Progenitor cell of endocrine pancreas (in vitro differentiated cells): ENCODE results near the gene PLCG1. TPM values are rescaled to one million over a fixed set of nuclear protein-coding genes. Genes with fewer than 3 reads are reported as not detected.

Experiments
- DNase-seq: peaks from one replicate; pipeline ENCODE4 v3.0.0; 2021; ENCODE audit warnings: low spot score; ENCODE audit not compliant: unreplicated experiment
- H3K27ac Mint-ChIP-seq: 2 replicates; pipeline ENCODE4 v1.8.0; 2021; ENCODE audit warnings: mild to moderate bottlenecking, moderate library complexity, mixed read lengths
- H3K27me3 Mint-ChIP-seq: 2 replicates; pipeline ENCODE4 v1.8.0; 2021; ENCODE audit warnings: mixed read lengths
- H3K36me3 Mint-ChIP-seq: 2 replicates; pipeline ENCODE4 v1.8.0; 2022; ENCODE audit warnings: mixed read lengths; ENCODE audit not compliant: insufficient read depth
- H3K4me1 Mint-ChIP-seq: 2 replicates; pipeline ENCODE4 v1.8.0; 2021; ENCODE audit warnings: low read depth, mixed read lengths
- H3K4me3 Mint-ChIP-seq: 2 replicates; pipeline ENCODE4 v1.8.0; 2021; ENCODE audit warnings: low read depth, mild to moderate bottlenecking, moderate library complexity, mixed read lengths
- H3K9me3 Mint-ChIP-seq: 2 replicates; pipeline ENCODE4 v1.8.0; 2021; ENCODE audit warnings: low read depth, mixed read lengths
- total RNA-seq: library from RNA; stranded (reverse); gene quantifications from 2 replicates; pipeline ENCODE4 v1.2.1, GENCODE V29; 2021
- TF ChIP-seq, protein P1 (sequence below): fragments of 200-600 bp; sonication (generic); IDR thresholded peaks from one replicate; pipeline ENCODE4 v1.5.0; 2021; ENCODE audit warnings: antibody characterized with exemption, mild to moderate bottlenecking; ENCODE audit not compliant: unreplicated experiment

Gene PLCG1
- total RNA-seq, 1 donor from 2014 or later, result 395 TPM

DNA sequence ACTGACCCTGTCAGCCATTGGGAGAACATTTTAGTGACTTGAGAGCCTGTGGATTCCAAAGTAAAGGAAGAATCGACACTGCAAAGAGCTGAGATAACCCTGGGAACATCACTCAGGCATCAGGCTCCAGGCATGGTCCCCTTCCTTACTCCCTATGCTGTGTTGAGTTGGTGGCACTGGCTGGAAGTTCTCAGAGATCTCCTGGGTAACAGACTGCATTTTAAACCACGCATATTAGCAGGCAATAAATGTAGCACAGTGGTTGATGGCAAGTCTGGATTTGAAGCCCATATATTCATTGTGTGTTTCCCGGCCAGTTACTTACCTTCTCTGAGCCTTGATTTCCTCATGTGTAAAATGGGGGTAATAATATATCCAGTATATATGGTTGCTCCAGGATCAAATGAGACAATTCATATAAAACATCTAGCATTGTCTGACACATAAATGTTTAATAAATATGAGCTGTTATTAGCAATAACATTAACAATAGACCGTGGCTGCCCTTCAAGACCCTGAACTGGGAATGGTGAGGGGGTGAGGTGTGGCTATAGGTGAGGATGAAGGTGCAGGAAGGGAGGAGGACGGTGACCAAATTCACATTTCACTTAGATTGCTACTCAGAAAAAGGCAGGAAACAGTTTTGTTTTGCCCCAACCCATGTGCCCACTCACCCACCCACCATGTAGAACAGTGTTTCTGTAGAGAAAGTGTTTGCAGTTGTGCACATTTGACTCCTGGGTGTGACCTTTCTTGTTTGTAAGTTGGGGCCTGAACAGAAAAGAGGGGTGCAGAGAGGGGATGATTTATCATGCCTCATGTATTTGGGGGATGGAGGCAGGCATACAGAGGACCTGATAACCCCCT, 2.1 kb downstream of the PLCG1 start:
- Mint-ChIP-seq H3K4me1 (peaks cover 43% of the 10 kb centered on the region), H3K9me3 (no peaks in the 10 kb centered on the region), H3K36me3 (peaks cover 6% of the 10 kb centered on the region), H3K27me3 (no peaks in the 10 kb centered on the region), H3K4me3 (peak overlapping the region; percentile 85), H3K27ac (peak overlapping the region; percentile 93)
- no peak for DNase-seq
- TF ChIP-seq, protein P1, sequence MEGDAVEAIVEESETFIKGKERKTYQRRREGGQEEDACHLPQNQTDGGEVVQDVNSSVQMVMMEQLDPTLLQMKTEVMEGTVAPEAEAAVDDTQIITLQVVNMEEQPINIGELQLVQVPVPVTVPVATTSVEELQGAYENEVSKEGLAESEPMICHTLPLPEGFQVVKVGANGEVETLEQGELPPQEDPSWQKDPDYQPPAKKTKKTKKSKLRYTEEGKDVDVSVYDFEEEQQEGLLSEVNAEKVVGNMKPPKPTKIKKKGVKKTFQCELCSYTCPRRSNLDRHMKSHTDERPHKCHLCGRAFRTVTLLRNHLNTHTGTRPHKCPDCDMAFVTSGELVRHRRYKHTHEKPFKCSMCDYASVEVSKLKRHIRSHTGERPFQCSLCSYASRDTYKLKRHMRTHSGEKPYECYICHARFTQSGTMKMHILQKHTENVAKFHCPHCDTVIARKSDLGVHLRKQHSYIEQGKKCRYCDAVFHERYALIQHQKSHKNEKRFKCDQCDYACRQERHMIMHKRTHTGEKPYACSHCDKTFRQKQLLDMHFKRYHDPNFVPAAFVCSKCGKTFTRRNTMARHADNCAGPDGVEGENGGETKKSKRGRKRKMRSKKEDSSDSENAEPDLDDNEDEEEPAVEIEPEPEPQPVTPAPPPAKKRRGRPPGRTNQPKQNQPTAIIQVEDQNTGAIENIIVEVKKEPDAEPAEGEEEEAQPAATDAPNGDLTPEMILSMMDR, result no peak

DNA sequence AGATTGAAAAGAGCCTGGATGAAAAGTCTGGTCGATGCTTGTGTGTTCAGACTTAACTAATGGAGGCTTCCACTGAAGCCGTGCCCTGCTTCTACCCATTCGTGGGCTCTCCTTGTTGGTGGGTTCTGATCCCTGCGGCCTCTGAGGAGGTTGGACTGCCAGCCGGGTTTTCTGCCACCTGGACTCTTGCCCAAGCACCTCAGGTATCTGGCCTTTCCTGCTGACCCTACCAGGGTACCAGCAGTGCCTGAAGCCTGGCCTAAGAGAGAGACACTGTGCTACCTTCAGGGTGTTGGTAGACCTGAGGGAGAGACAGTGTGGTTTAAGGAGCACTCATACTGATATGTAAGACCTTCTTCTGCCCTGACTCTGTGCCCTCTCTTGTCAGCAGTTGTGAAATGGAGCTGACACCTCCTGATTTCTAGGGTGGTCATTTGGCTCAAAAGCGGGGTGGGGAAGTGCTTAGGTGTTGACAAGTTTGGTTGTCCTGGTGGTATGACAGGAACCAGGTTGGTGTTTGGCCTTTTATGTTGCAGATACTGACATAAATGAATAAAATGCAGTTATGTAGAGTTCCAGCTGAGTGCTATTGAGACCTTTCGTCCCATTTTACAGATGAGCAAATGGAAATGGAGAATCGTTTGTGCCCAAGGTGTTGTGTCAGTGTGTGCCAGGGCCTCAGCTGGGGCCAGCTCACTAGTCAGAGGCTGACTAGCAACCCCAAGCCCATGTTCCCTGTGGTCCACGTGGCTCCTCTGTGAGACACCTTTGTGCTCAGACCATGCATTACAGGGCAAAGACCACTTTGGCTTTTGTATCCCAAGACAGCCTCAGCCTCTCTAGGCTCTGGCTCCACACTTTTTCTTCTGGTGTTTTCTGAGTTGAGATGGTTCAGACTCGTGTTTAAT, 3.1 kb downstream of the PLCG1 start:
- peaks cover 43% of the 10 kb centered on the region for H3K4me1 Mint-ChIP-seq
- no peaks in the 10 kb centered on the region for H3K27me3 Mint-ChIP-seq
- H3K36me3 Mint-ChIP-seq, result peaks cover 6% of the 10 kb centered on the region
- TF ChIP-seq, protein P1, result no peak
- no peak for DNase-seq
- no peaks in the 10 kb centered on the region for H3K9me3 Mint-ChIP-seq
- peak overlapping the region; percentile 85 for H3K4me3 Mint-ChIP-seq
- peak overlapping the region; percentile 70 for H3K27ac Mint-ChIP-seq

DNA sequence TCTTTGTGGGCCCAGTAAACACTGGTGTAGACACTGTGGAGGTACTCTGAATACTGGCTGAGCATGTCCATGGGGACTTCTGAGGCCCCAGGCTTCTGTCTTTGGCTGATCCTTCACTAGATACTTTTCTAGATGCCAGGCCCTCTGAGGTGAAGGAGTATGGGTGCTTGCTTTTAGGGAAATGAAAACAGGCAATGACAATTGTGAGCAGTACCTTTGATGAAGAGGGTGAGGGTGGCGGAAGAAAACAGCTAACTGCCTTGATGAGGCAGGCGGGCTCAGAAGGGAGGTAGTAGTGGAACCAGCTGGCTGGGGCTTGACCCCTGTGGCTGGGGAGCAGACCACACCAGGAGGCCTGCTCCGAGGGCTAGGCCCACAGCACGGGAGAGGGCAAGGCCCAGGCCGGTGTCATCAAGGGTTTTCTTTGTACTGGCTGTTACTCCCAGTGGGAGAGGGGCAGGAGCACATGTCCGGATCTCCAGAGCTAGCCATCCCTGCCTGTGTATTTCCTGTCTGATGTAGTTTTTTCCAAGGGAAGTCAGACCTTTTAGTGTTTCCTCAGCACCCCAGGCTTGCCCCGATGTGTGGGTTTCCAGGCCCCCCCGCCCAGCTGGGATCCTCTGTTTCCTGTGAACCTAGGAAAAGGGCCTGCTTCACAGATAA, 3.9 kb downstream of the PLCG1 start:
- H3K9me3 Mint-ChIP-seq, result no peaks in the 10 kb centered on the region
- peak overlapping the region; percentile 67 for H3K27ac Mint-ChIP-seq
- peak overlapping the region; percentile 45 for H3K4me3 Mint-ChIP-seq
- no peak for DNase-seq
- peaks cover 35% of the 10 kb centered on the region for H3K4me1 Mint-ChIP-seq
- TF ChIP-seq, protein P1, result no peak
- H3K36me3 Mint-ChIP-seq, result peaks cover 6% of the 10 kb centered on the region
- H3K27me3 Mint-ChIP-seq, result no peaks in the 10 kb centered on the region

DNA sequence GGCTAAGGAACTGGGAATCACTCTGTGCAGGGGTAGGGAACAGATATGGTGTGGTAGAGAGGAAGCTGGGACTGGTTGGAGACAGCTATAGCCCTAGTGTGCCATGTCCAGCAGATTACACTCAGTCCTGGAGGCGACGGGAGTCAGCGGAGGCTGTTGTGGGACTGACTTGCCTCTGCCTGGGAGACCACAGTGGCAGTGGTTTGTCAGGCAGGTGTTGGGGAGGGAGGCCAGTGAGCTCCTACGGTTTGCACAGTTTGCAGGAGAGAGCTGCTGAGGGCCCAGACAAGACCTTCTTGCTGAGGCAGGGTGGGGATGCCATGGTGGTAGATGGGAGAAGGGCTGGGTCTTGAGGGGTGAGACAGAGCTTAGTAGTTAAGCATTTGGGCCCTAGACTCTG, 4.9 kb downstream of the PLCG1 start:
- no peak for DNase-seq
- no peak overlapping the region for H3K4me3 Mint-ChIP-seq
- H3K27me3 Mint-ChIP-seq, result no peaks in the 10 kb centered on the region

More for the DNA sequence above, 4.9 kb downstream of the PLCG1 start:
- TF ChIP-seq, protein P1, result no peak
- Mint-ChIP-seq H3K4me1 (peaks cover 38% of the 10 kb centered on the region), H3K36me3 (peaks cover 9% of the 10 kb centered on the region), H3K9me3 (no peaks in the 10 kb centered on the region), H3K27ac (peak overlapping the region; percentile 18)
